SU-DHL-6 (cell line): ENCODE results near the gene CPT1C.

Experiments
- H2AFZ ChIP-seq: fragments of 200-600 bp; sonication (generic); 2 replicates; pipeline ENCODE4 v1.6.1; 2014; ENCODE audit warnings: low read depth, mild to moderate bottlenecking, moderate library complexity, mixed read lengths, antibody characterized with exemption, low read length; ENCODE audit not compliant: severe bottlenecking
- H3F3A ChIP-seq: fragments of 200-600 bp; shearing (Covaris generic); 2 replicates; pipeline ENCODE4 v1.6.0; 2016; ENCODE audit warnings: antibody characterized with exemption, mild to moderate bottlenecking; ENCODE audit not compliant: insufficient read depth
- H3K27ac ChIP-seq: fragments of 200-600 bp; sonication (generic); 2 replicates; pipeline ENCODE4 v1.5.1; 2016; ENCODE audit warnings: low read depth, mild to moderate bottlenecking, low read length, moderate library complexity, mixed read lengths
- H3K27me3 ChIP-seq: fragments of 200-600 bp; sonication (generic), shearing (Covaris generic); 2 replicates; pipeline ENCODE4 v1.6.0; 2014; ENCODE audit warnings: mild to moderate bottlenecking, low read length
- H3K36me3 ChIP-seq: fragments of 200-600 bp; sonication (generic); 2 replicates; pipeline ENCODE4 v1.6.1; 2014; ENCODE audit warnings: mild to moderate bottlenecking, low read length, mixed read lengths
- H3K4me2 ChIP-seq: fragments of 300-600, 200-600 bp; shearing (Covaris generic), sonication (generic); 2 replicates; pipeline ENCODE4 v1.6.0; 2014; ENCODE audit warnings: low read length, low read depth, mild to moderate bottlenecking; ENCODE audit not compliant: poor library complexity, severe bottlenecking
- H3K4me3 ChIP-seq: fragments of 200-600 bp; sonication (generic); 2 replicates; pipeline ENCODE4 v1.5.1; 2014; ENCODE audit warnings: antibody characterized with exemption, low read length, mild to moderate bottlenecking, mixed read lengths; ENCODE audit not compliant: insufficient read depth, poor library complexity, severe bottlenecking
- H3K79me2 ChIP-seq: fragments of 200-600 bp; sonication (generic); 2 replicates; pipeline ENCODE4 v1.6.1; 2014; ENCODE audit warnings: mild to moderate bottlenecking, low read length, moderate library complexity; ENCODE audit not compliant: insufficient read depth
- H3K9ac ChIP-seq: fragments of 200-600 bp; sonication (generic); 2 replicates; pipeline ENCODE4 v1.7.0; 2014; ENCODE audit warnings: mild to moderate bottlenecking, low read length
- H3K9me2 ChIP-seq: fragments of 200-600 bp; sonication (generic); replicated peaks from 2 replicates; pipeline ENCODE4 v1.6.1; 2014; ENCODE audit warnings: low read length; ENCODE audit not compliant: insufficient read depth
- H3K9me3 ChIP-seq: fragments of 200-600 bp; sonication (generic); 2 replicates; pipeline ENCODE4 v1.6.1; 2014; ENCODE audit warnings: low read length, mixed read lengths; ENCODE audit not compliant: insufficient read depth
- H4K20me1 ChIP-seq: fragments of 200-600 bp; sonication (generic); 2 replicates; pipeline ENCODE4 v1.6.1; 2014; ENCODE audit warnings: low read depth, mild to moderate bottlenecking, antibody characterized with exemption, low read length, moderate library complexity, mixed read lengths
- EZH2phosphoT487 ChIP-seq: fragments of 200-600 bp; sonication (generic), shearing (Covaris generic); conservative IDR thresholded peaks from 2 replicates; pipeline ENCODE4 v1.6.1; 2018; ENCODE audit warnings: mild to moderate bottlenecking, antibody characterized with exemption, low read length, moderate library complexity, mixed read lengths
- TF ChIP-seq, protein P1 (sequence below): fragments of 200-600 bp; sonication (generic); IDR thresholded peaks from one replicate; pipeline ENCODE4 v1.5.1; 2017; ENCODE audit warnings: antibody characterized with exemption, mild to moderate bottlenecking, low read length, moderate library complexity; ENCODE audit not compliant: insufficient read depth, poor library complexity, severe bottlenecking

CPT1C gene

DNA sequence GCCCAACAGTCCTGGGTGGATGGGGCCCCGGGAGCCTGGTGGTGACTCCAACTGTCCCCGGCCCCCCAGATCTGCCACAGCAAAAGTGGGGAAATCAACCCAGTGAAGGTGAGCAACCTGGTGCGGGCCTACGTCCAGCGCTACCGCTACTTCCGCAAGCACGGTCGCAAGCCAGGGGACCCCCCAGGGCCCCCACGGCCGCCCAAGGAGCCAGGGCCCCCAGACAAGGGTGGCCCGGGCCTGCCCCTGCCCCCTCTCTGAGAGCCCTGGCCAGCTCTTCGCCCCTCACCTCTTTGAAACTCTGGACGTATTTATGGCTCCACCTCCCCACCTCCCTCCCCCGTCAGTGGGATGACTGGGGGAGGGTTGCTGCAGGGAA is 32.8 kb upstream of the CPT1C start:
- H3K36me3 ChIP-seq: 0 out of 2 replicates have a peak, but pooled peaks cover 3% of the 10 kb centered on the region

DNA sequence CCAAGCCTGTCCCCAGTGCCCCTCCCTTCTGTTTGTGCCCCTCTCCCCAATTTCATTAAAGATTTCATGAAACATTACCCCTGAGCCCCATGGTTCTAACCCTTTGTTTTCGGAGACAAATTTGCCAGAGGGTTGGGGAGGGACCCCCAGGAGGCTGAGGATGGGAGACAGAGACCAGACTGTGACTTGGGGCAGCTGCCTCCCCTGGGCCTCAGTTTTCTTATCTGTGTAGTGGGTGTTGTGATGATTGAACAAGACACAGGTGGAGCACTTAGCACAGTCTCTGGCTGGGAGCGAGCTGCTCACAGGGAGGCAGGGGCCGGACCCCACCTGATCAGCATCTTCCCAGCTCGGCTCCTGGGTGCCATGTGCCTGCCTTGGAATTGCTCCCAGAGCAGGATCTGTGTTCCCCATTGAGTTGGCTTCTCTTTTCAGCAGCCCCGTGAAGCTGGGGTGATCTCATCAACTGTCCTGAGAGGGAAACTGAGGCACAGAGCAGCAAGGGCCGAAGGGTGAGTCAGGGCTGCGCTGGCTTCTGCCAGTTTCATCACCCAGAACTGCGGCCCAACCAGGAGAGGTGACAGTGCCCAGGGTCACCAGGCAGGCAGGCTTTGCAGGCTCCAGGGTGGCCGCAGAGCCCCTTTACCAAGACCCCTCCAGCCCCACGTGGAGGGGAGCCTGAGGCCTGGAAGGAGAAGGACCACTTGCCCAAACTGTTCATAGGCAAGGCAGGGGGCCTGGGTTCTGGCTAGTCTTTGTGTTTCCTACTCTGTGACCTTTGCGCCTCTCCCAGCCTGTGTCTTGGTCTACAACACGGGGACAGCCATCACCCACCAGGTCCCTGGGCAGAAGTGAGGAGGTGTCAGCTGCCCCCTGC is 32.1 kb upstream of the CPT1C start:
- Histone ChIP-seq H3K4me2 (no peak overlapping the region), H3K36me3 (0 out of 2 replicates have a peak, but pooled peaks cover 3% of the 10 kb centered on the region), H3K9ac (no peak overlapping the region), H3K79me2 (peaks cover 7% of the 10 kb centered on the region), H2AFZ (no peak overlapping the region), H3K27me3 (no peaks in the 10 kb centered on the region), H4K20me1 (no peaks in the 10 kb centered on the region), H3K27ac (no peak overlapping the region), H3K9me3 (no peaks in the 10 kb centered on the region), H3F3A (0 out of 2 replicates have a peak, but pooled peaks cover 10% of the 10 kb centered on the region), H3K9me2 (no peaks in the 10 kb centered on the region), H3K4me3 (no peak overlapping the region)
- TF ChIP-seq EZH2phosphoT487: no peak
- TF ChIP-seq, protein P1, sequence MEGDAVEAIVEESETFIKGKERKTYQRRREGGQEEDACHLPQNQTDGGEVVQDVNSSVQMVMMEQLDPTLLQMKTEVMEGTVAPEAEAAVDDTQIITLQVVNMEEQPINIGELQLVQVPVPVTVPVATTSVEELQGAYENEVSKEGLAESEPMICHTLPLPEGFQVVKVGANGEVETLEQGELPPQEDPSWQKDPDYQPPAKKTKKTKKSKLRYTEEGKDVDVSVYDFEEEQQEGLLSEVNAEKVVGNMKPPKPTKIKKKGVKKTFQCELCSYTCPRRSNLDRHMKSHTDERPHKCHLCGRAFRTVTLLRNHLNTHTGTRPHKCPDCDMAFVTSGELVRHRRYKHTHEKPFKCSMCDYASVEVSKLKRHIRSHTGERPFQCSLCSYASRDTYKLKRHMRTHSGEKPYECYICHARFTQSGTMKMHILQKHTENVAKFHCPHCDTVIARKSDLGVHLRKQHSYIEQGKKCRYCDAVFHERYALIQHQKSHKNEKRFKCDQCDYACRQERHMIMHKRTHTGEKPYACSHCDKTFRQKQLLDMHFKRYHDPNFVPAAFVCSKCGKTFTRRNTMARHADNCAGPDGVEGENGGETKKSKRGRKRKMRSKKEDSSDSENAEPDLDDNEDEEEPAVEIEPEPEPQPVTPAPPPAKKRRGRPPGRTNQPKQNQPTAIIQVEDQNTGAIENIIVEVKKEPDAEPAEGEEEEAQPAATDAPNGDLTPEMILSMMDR: no peak

More for the DNA sequence above, 32.8 kb upstream of the CPT1C start:
- no peak overlapping the region for H3K9ac ChIP-seq
- H4K20me1 ChIP-seq: no peaks in the 10 kb centered on the region
- H3K9me3 ChIP-seq: no peaks in the 10 kb centered on the region
- H3K27me3 ChIP-seq: no peaks in the 10 kb centered on the region
- 0 out of 2 replicates have a peak, but pooled peaks cover 10% of the 10 kb centered on the region for H3F3A ChIP-seq
- no peak overlapping the region for H3K27ac ChIP-seq
- H3K79me2 ChIP-seq: peaks cover under 1% of the 10 kb centered on the region; the same call in 1 of the 2 replicates
- no peak overlapping the region for H3K4me3 ChIP-seq
- H3K4me2 ChIP-seq: no peak overlapping the region
- no peaks in the 10 kb centered on the region for H3K9me2 ChIP-seq
- TF ChIP-seq EZH2phosphoT487: no peak
- TF ChIP-seq, protein P1: no peak
- no peak overlapping the region for H2AFZ ChIP-seq

DNA sequence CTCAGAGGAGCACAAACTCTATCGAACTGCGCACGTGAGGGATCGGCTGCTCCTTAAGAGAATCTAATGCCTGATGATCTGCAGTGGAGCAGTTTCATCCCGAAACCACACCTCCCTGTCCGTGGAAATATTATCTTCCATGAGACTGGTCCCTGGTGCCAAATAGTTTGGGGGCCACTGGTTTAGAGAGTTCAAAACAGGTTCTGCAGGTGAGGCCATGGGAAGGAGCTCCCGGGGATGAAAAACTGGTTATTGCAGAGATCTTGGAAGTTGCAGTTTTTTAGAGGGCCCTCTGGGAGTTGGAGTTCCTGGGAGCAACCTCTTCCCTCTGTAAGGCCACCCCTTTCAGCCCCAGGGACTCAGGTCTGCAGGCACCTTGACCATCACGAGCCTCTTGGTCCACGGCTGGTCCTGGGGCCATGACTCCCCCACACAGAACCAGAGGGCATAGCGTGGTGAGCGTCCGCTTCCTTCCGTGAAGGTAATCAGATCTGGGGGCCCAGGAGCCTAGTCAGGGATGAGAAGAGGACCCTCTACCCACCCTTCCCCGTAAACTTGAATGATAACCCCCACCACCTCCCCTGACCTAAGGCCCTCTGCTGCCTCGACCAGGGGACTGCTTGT is 30.5 kb upstream of the CPT1C start:
- H4K20me1 ChIP-seq: no peaks in the 10 kb centered on the region
- peaks cover 22% of the 10 kb centered on the region for H3K79me2 ChIP-seq
- H3K9me3 ChIP-seq: no peaks in the 10 kb centered on the region
- TF ChIP-seq, protein P1: no peak
- no peak for TF ChIP-seq EZH2phosphoT487
- 0 out of 2 replicates have a peak, but pooled peaks cover 10% of the 10 kb centered on the region for H3F3A ChIP-seq
- no peak overlapping the region for H3K27ac ChIP-seq
- no peak overlapping the region for H2AFZ ChIP-seq
- H3K9me2 ChIP-seq: no peaks in the 10 kb centered on the region
- H3K36me3 ChIP-seq: 0 out of 2 replicates have a peak, but pooled peaks cover 3% of the 10 kb centered on the region
- H3K27me3 ChIP-seq: no peaks in the 10 kb centered on the region
- H3K4me2 ChIP-seq: no peak overlapping the region
- no peak overlapping the region for H3K4me3 ChIP-seq
- H3K9ac ChIP-seq: no peak overlapping the region
